ENCODE measurements around the gene CDH12.

- TF ChIP-seq CTCF (IDR thresholded peaks at IDR 0.05; ENCODE audit: low read depth, low read length) (no peak), EZH2phosphoT487 (IDR thresholded peaks at IDR 0.05; ENCODE audit: low read depth) (no peak)
Measured at GRCh38 chr5:22554475-22554874, 298.7 kb downstream of the CDH12 start.
